GM19238 (cell line): Measurements from ENCODE around the gene MEAF6.
"Not testable (repeated sequence)": the region's sequence is repeated elsewhere in the genome, so short reads cannot be mapped to it uniquely, and the experiment has no call there.

Source experiments
- DNase-seq: peaks from one replicate; pipeline ENCODE4 v3.0.0; 2011; ENCODE audit warnings: low spot score; ENCODE audit not compliant: insufficient read length

The MEAF6 gene

GRCh38 chr1:37514350-37515184 is at the start of gene MEAF6:
MEAF6 (minus strand) TSS chr1:37514766; CDS start chr1:37514746, 20 bp downstream.
- DNase-seq = peak; percentile 92

DNA sequence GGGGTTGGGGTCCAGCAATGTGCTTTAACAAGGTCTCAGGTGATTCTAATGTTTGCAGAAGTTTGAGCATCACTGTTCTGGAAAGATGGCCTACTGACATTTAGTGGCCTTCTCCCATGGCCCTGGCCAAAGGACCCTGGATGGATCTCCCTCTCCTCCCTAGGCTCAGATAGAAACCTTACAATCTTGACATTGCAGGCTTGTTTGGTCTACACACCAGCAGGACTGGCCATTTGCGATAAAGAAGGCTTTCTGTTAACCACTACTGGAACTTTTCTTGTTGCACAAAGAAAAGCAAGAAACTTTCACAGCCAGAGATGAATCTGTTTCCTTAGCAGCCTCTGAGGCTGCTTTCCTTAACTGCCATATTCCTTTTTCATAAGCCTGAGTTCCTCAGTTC is 48.4 kb upstream of the MEAF6 start:
- DNase-seq = no peak

DNA sequence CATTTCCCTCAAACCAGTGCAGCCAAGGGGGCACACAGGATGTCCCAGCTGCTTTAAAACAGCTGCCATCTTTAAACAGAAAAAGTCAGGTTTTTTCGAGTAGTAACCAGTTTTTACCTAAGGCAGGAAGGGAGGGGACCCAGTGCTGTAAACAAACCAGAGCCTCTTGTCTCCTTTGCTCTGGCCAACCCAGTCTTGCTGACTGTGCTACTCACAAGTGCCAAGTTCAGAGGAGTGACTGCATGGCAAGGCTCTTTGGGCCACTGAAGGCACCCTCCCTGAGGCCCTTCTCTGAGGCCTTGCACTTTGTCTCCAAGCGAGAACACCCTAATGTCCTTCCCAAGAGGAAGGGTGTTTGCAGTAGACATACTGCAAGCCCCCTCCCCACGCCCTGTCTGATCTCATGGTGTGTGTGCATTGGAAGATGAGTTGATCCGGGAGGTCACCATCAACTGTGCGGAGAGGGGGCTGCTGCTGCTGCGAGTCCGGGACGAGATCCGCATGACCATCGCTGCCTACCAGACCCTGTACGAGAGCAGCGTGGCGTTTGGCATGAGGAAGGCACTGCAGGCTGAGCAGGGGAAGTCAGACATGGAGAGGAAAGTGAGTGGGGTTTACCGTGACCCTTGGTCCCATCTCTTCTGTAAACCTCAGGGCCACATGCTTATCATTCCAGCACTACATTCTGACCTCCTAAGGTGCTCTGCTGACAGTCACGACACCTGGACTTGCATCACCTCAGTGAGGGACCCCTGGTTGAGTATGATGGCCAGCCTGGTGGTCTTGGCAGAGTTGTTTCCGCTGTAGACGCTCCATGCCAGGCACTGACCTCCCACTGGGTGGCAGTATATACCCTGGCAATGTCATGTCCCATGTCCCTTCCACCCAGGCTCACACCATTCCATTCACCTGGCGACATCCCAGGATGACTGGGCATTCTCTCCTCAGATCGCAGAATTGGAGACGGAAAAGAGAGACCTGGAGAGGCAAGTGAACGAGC is 46.9 kb upstream of the MEAF6 start:
- peak; percentile 34 for DNase-seq

DNA sequence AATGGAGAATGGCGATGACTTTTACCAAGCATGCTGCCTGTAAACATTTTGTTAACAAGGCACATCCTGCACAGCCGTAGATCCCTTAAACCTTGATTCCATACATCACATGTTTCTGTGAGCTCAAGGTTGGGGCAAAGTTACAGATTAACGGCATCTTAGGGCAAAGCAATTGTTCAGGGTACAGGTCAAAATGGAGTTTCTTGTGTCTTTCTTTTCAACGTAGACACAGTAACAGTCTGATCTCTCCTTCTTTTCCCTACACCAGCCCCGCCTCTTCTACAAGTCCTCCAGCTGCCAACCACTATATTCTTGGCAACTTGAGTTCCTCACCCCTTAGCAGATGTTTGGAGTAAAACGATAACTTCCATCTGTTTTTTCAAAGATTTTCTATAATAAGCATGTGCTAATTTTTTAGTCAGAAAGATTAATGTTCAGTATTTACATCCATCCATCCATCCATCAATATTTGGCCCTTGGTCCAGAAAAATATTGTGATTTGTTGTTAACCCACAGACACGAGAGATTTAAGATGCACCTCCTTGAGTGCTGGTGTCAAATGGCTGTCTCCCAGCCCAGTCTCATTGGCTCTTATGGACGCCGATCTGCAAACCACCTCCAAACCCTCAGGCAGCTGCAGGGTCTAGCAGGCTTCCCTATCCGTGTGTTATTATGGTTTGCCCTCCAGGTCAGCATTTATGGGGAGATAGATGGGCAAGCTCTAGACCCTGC is 46.0 kb upstream of the MEAF6 start:
- DNase-seq = no peak

DNA sequence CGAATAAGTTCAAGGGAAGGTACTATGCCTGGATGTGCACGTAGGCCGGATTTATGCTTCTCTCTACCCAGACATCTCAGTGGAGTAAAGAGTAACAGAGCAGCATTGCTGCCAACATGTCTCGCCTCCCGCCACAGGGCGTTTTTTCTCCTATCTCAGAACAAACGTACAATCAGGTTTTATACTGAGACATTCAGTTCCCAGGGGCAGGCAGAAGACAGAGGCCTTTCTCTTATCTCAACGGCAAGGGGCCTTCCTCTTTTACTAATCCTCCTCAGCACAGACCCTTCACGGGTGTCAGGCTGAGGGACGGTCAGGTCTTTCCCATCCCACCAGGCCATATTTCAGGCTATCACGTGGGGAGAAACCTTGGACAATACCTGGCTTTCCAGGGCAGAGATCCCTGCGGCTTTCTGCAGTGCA is 45.4 kb upstream of the MEAF6 start:
- DNase-seq = not testable (repeated sequence)

DNA sequence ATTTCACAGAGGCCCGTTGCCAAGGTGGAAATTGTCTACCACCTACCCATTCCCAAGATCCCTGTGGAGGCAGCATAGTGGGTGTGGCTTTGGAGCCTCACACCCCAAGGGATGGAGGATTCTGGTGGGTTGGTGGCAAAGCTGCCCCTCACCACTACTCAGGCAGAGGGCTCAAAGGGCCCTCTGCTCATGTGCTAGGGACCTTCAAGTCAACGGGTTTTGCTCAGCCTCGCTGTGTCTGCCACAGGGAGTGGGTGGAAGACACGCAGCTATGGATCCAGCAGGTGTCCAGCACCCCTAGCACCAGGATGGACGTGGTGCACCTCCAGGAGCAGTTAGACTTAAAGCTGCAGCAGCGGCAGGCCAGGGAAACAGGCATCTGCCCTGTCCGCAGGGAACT is 44.5 kb upstream of the MEAF6 start:
- no peak for DNase-seq

DNA sequence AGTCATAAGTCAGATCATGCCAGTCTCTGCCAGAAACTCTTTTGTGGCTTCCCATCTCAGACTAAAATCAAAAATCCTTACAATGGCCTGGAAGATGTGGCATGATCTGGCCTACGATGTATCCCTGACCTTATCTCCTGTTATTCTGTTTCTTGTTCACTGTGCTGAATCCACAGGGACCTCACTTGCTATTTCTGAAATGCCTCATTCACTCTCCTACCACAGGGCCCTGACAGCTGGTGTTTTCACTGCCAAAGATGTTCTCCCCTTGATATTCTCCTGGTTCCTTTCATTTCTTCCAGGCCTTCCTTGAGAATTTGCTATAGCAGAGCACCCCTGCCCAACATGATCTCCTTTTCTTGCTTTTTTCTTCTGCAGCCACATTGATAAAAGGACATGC is 43.8 kb upstream of the MEAF6 start:
- DNase-seq = no peak

- no peak for DNase-seq
Measured at GRCh38 chr1:37557402-37557801, 42.8 kb upstream of the MEAF6 start.

- no peak for DNase-seq
Measured at GRCh38 chr1:37556712-37557196, 42.2 kb upstream of the MEAF6 start, which contains the start of gene DNALI1. DNALI1 (plus strand) TSS chr1:37556940; CDS start chr1:37556995, 55 bp downstream.

GRCh38 chr1:37553927-37554808 is 39.6 kb upstream of the MEAF6 start, which contains the start of gene SNIP1:
SNIP1 (minus strand) TSS chr1:37554293; CDS start chr1:37554229, 64 bp downstream.
- DNase-seq = peak; percentile 95

DNA sequence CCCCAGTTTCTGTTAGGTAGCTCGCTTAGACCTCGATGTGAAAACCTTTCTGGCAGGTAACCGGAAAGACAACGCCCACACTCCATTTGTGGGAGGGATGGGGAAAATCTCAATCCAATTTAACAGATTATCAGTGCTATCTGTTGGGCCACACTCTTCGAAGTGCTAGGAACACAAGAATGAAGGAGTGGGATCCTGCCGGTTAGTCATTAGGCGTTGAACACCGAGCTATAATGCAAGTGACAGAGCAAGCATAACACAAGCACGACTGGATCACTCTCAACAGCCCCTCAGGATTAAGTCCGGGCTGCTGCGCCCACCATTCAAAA is 39.0 kb upstream of the MEAF6 start:
- no peak for DNase-seq

DNA sequence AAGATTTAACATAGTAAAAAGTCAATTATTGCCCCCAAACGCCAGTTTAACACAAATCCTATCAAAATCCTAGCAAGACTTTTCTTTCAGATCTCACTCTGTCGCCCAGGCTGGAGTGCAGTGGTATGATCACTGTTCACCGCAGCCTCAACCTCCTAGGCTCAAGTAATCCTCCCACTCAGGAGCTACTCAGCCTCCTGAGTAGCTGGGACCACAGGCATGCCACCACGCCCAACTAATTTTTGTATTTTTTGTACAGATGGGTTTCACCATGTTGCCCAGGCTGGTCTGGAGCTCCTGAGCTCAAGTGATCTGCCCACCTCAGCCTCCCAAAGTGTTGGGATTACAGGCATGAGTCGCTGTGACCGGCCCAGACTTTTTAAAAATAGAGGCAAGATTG is 34.8 kb upstream of the MEAF6 start:
- no peak for DNase-seq

DNA sequence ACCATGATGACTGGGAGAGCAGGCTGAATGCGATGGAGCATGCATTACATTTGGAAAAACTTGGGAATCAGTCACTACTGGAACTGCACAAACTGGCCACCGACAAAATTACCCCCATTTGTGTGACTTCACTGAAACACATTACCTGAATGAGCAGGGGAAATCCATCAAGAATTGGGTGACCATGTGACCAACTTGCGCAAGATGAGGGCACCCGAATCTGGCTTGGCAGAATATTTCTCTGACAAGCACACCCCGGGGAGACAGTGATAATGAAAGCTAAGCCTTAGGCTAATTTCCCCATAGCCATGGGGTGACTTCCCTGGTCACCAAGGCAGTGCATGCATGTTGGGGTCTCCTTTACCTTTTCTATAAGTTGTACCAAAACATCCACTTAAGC is 30.5 kb upstream of the MEAF6 start:
- DNase-seq = no peak

- DNase-seq = no peak
Measured at GRCh38 chr1:37544530-37544929, 30.0 kb upstream of the MEAF6 start.

GRCh38 chr1:37540036-37540785 is 25.6 kb upstream of the MEAF6 start:
- no peak for DNase-seq

- DNase-seq = not testable (repeated sequence)
Measured at GRCh38 chr1:37539154-37539553, 24.6 kb upstream of the MEAF6 start.

DNA sequence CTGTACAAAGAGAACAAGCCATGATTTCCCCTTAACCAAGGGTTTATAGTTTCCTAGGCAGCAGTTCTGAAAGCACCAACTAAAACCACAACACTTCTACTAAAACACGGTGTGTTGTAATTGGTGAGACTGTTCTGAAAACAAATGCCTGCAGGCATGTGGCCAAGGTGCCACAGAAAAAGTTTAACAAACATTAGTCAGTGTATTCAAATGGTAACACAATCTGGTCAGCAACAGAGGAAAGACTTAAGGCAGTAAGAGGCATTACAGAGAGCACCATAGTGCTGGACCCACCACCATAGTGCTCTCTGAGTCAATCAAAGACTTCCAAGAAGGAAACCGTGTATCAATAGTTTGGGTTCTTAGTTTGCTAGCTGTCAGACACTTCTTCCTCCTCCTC is 22.8 kb upstream of the MEAF6 start:
- DNase-seq = no peak

- no peak for DNase-seq
Measured at GRCh38 chr1:37533317-37534093, 18.9 kb upstream of the MEAF6 start.
